Measurements from ENCODE around the gene GNA12. TPM values are rescaled to one million over a fixed set of nuclear protein-coding genes. Genes with fewer than 3 reads are reported as not detected.

GNA12 gene
- total and polyA plus RNA-seq, 10 of the 15 experiments (the other 5 are each of a cell fraction or from before 2014, with no cell fraction given) = 1.9 to 51.8 (median 12.6) TPM

- TF ChIP-seq RUNX3 (IDR thresholded peaks at IDR 0.05; ENCODE audit: low read length) (no peak), ZNF217 (IDR thresholded peaks at IDR 0.05) (no peak)
These were observed 12.5 kb upstream of the GNA12 start (continued) for GRCh38 chr7:2856388-2857169.

GRCh38 chr7:2855386-2855785 is 11.3 kb upstream of the GNA12 start:
- Histone ChIP-seq H4K20me1 (ENCODE audit: control insufficient read depth, insufficient read depth) (no peaks in the 10 kb centered on the region), H3K36me3 (ENCODE audit: control insufficient read depth in 2 of 2, insufficient read depth in 2 of 2, low read length in 1 of 2) (no peaks in the 10 kb centered on the region), H3K27me3 (replicated peaks in 1 of 2; ENCODE audit: control insufficient read depth in 2 of 2, insufficient read depth in 2 of 2, low read length in 1 of 2) (no peaks in the 10 kb centered on the region), H3K4me1 (ENCODE audit: control insufficient read depth, insufficient read depth, low read length) (peaks cover 6% of the 10 kb centered on the region), H3K27ac (ENCODE audit: control insufficient read depth, insufficient read depth) (no peak overlapping the region), H3K4me3 (no peak overlapping the region), H2AFZ (ENCODE audit: control insufficient read depth, low read depth, low read length) (no peak overlapping the region), H3K9ac (ENCODE audit: control insufficient read depth, insufficient read depth, low read length) (no peak overlapping the region), H3K4me2 (ENCODE audit: control insufficient read depth, insufficient read depth) (no peak overlapping the region), H3K9me3 (replicated peaks; ENCODE audit: control insufficient read depth, insufficient read depth, low read length) (no peaks in the 10 kb centered on the region; the same call in 2 of the 3 replicates), H3K79me2 (ENCODE audit: control insufficient read depth, insufficient read depth, low read length) (no peaks in the 10 kb centered on the region)
- DNase-seq (ENCODE audit: low read depth, low spot score) (no peak), FAIRE-seq (no peak), ATAC-seq (no peak)
- ChIA-PET CTCF (interaction anchor here (1.0 kb wide), 1 partner anchor 9 kb away, joined by 4 read pairs; no protein-coding TSS in a partner anchor), RAD21 (ENCODE audit: unreplicated experiment) (interaction anchor here (0.7 kb wide), 1 partner anchor 195 kb away, joined by 4 read pairs; no protein-coding TSS in a partner anchor), SMC1A (ENCODE audit: uncharacterized antibody, unreplicated experiment) (interaction anchor here (1.5 kb wide), 1 partner anchor 36 kb away, joined by 3 read pairs; no protein-coding TSS in a partner anchor), POLR2A (interaction anchor here (0.7 to 1.5 kb wide), 2 partner anchors 10 to 151 kb away, joined by 3 to 4 read pairs; no protein-coding TSS in a partner anchor)
- WGBS (ENCODE audit: insufficient coverage, insufficient replicate concordance, low lambda C conversion rate, missing lambda C conversion rate) = 96% methylated on average over 3 of the region's 6 CpGs
- BruUV-seq (replicated peaks) = no TSS peak
- in situ Hi-C loops (cut with MboI) (no loop called here), intact Hi-C loops (cut with micrococcal nuclease; ENCODE audit: unreplicated experiment) (no loop called here)
- no peak for TF ChIP-seq KAT2A (conservative IDR thresholded peaks at IDR 0.05; ENCODE audit: control insufficient read depth, low read depth, low read length)
- no peak for TF ChIP-seq MXI1 (IDR thresholded peaks at IDR 0.05; ENCODE audit: low read depth, low read length)
- no peak for TF ChIP-seq ATF7 (IDR thresholded peaks at IDR 0.05; ENCODE audit: low read depth)
- no peak for TF ChIP-seq CREM (IDR thresholded peaks at IDR 0.05; ENCODE audit: low read depth)
- TF ChIP-seq EZH2 (IDR thresholded peaks at IDR 0.05; ENCODE audit: borderline replicate concordance, control insufficient read depth, low read depth, low read length) = no peak
- TF ChIP-seq DPF2 (IDR thresholded peaks at IDR 0.05) = no peak
- no peak for TF ChIP-seq JUND (IDR thresholded peaks at IDR 0.05; ENCODE audit: low read depth, low read length)
- TF ChIP-seq LARP7 (IDR thresholded peaks at IDR 0.05) = no peak
- TF ChIP-seq PRDM15 (CRISPR knock-in tag; IDR thresholded peaks at IDR 0.05) = no peak
- no peak for TF ChIP-seq SIX5 (IDR thresholded peaks at IDR 0.05; ENCODE audit: low read depth, low read length, severe bottlenecking)
- TF ChIP-seq STAT3 (IDR thresholded peaks at IDR 0.05; ENCODE audit: low read depth, low read length) = no peak
- TF ChIP-seq CTCF (IDR thresholded peaks at IDR 0.05 in 2 of 3, conservative IDR thresholded peaks at IDR 0.05 in 1 of 3; ENCODE audit: control insufficient read depth in 2 of 3, extremely low read depth in 1 of 3, insufficient read depth in 1 of 3, low read depth in 3 of 3, low read length in 3 of 3) = no peak
- TF ChIP-seq FOXM1 (IDR thresholded peaks at IDR 0.05; ENCODE audit: low read depth, low read length) = no peak
- TF ChIP-seq CREB1 (IDR thresholded peaks at IDR 0.05; ENCODE audit: low read depth) = no peak
